Caco-2 (cell line): Measurements from ENCODE around the gene GRIK3. TPM values are rescaled to one million over a fixed set of nuclear protein-coding genes. Genes with fewer than 3 reads are reported as not detected.

Experiments
- BruUV-seq: library from RNA; stranded (reverse); fragments of 400-500 nt; replicated peaks from 2 replicates; lab custom pipeline; 2021; lab: Mats Ljungman, UMichigan
- CTCF ChIA-PET: fragments of 300-600 bp; sonication (Branson Sonifier 250); formaldehyde crosslinking; loops from one replicate; lab custom pipeline; 2022; ENCODE audit warnings: antibody characterized with exemption; lab: Charles Lee
- POLR2A ChIA-PET: fragments of 300-600 bp; sonication (Branson Sonifier 250); formaldehyde crosslinking; loops from one replicate; lab custom pipeline; 2022; ENCODE audit warnings: antibody characterized with exemption; lab: Charles Lee
- DNase-seq, 2 experiments: peaks; one replicate each; pipeline versions ENCODE4 v3.0.0 to v3.0.0-alpha.2; 2020 to 2022
- H3K27me3 ChIP-seq: replicated peaks from 2 replicates; pipeline ENCODE4 v1.6.0; 2011; ENCODE audit warnings: low read length; ENCODE audit not compliant: control insufficient read depth, insufficient read depth
- H3K36me3 ChIP-seq: 2 replicates; pipeline ENCODE4 v1.5.1; 2011; ENCODE audit warnings: low read length; ENCODE audit not compliant: control insufficient read depth, insufficient read depth
- H3K4me1 ChIP-seq: fragments of 250-450 bp; sonication (Bioruptor Pico); 2 replicates; pipeline ENCODE4 v1.5.1; 2020; ENCODE audit warnings: mild to moderate bottlenecking
- H3K4me3 ChIP-seq: 2 replicates; pipeline ENCODE4 v1.5.1; 2011; ENCODE audit warnings: low read depth, mild to moderate bottlenecking, control low read depth, low read length
- H3K9me3 ChIP-seq: fragments of 250-450 bp; sonication (Bioruptor Pico); 2 replicates; pipeline ENCODE4 v1.5.1; 2020; ENCODE audit warnings: mild to moderate bottlenecking, moderate library complexity
- H3K27ac Mint-ChIP-seq: one replicate; pipeline ENCODE4 v1.8.0; 2022; ENCODE audit warnings: mixed read lengths; ENCODE audit not compliant: unreplicated experiment
- H3K27me3 Mint-ChIP-seq: one replicate; pipeline ENCODE4 v1.8.0; 2022; ENCODE audit warnings: mixed read lengths; ENCODE audit not compliant: insufficient read depth, unreplicated experiment
- H3K36me3 Mint-ChIP-seq: one replicate; pipeline ENCODE4 v1.8.0; 2022; ENCODE audit warnings: mild to moderate bottlenecking, mixed read lengths; ENCODE audit not compliant: insufficient read depth, unreplicated experiment
- H3K4me1 Mint-ChIP-seq: one replicate; pipeline ENCODE4 v1.8.0; 2022; ENCODE audit warnings: low read depth, mixed read lengths; ENCODE audit not compliant: unreplicated experiment
- H3K4me3 Mint-ChIP-seq: one replicate; pipeline ENCODE4 v1.8.0; 2022; ENCODE audit warnings: mild to moderate bottlenecking, moderate library complexity, mixed read lengths; ENCODE audit not compliant: unreplicated experiment
- H3K9me3 Mint-ChIP-seq: one replicate; pipeline ENCODE4 v1.8.0; 2022; ENCODE audit warnings: mixed read lengths; ENCODE audit not compliant: unreplicated experiment
- CTCF ChIP-seq, 2 experiments: fragments of 200-600 bp in 1 of 2; IDR thresholded peaks; 1 replicate in 1 of 2; 2 replicates in 1 of 2; pipeline versions ENCODE4 v1.5.1 to v1.8.0; 2011 to 2022; ENCODE audit warnings: antibody characterized with exemption in 1 of 2, control low read depth in 1 of 2, inconsistent platforms in 1 of 2, low read depth in 1 of 2, low read length in 1 of 2, mild to moderate bottlenecking in 1 of 2, moderate library complexity in 1 of 2; ENCODE audit not compliant: insufficient read depth in 1 of 2, severe bottlenecking in 1 of 2, unreplicated experiment in 1 of 2
- intact Hi-C: fragments of 100-400 bp; cut with micrococcal nuclease; formaldehyde crosslinking; loops from one replicate; pipeline ENCODE4 v1.10.0; 2022; ENCODE audit not compliant: unreplicated experiment
- total RNA-seq: library from RNA; stranded (reverse); gene quantifications from 2 replicates; pipeline ENCODE4 v1.2.3, GENCODE V29; 2022

The GRIK3 gene
- total RNA-seq, 1 experiment from 2014 or later, result not detected

GRCh38 chr1:37078866-37079265 is 44.6 kb upstream of the GRIK3 start:
- H3K4me3 Mint-ChIP-seq, result no peak overlapping the region
- no peaks in the 10 kb centered on the region for H3K36me3 ChIP-seq
- H3K36me3 Mint-ChIP-seq, result no peaks in the 10 kb centered on the region
- no peaks in the 10 kb centered on the region for H3K9me3 ChIP-seq
- intact Hi-C loops, result no loop called here
- no peak for TF ChIP-seq CTCF (IDR thresholded peaks at IDR 0.05; ENCODE audit: insufficient read depth in 1 of 2, low read depth in 1 of 2, low read length in 1 of 2, severe bottlenecking in 1 of 2, unreplicated experiment in 1 of 2)
- no peak for DNase-seq
- no peaks in the 10 kb centered on the region for H3K27me3 ChIP-seq
- no peaks in the 10 kb centered on the region for H3K4me1 ChIP-seq
- POLR2A ChIA-PET, result no interaction called here
- no peak overlapping the region for H3K27ac Mint-ChIP-seq
- no peaks in the 10 kb centered on the region for H3K9me3 Mint-ChIP-seq
- H3K4me3 ChIP-seq, result no peak overlapping the region
- no peaks in the 10 kb centered on the region for H3K4me1 Mint-ChIP-seq
- CTCF ChIA-PET, result no interaction called here
- no TSS peak for BruUV-seq
- peaks cover 2% of the 10 kb centered on the region for H3K27me3 Mint-ChIP-seq

DNA sequence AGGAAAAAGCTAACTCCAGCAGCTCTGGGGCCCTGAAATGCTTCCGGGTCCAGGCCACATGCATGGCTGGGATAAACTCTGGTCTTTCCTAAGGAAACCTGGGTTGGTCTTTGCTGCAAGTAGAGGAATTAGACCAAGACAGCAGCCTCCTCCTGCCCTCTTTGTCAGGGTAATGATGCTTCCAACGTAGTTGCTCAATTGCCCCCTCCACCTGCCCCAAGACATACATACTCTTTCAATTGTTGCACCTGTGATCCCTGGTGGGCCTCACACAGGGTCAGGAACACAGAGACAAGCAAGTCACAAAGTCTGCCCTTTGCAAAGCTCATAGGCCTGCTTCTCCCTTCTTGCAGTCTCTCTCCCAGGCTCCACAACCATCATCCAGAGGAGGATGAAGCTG is 41.9 kb upstream of the GRIK3 start:
- DNase-seq, result no peak
- no peaks in the 10 kb centered on the region for H3K27me3 ChIP-seq
- no peak overlapping the region for H3K4me3 ChIP-seq
- CTCF ChIA-PET, result no interaction called here
- Mint-ChIP-seq H3K4me3 (no peak overlapping the region), H3K27ac (no peak overlapping the region), H3K9me3 (no peaks in the 10 kb centered on the region), H3K4me1 (no peaks in the 10 kb centered on the region), H3K36me3 (no peaks in the 10 kb centered on the region), H3K27me3 (peaks cover 4% of the 10 kb centered on the region)
- no TSS peak for BruUV-seq
- no peak for TF ChIP-seq CTCF (IDR thresholded peaks at IDR 0.05; ENCODE audit: insufficient read depth in 1 of 2, low read depth in 1 of 2, low read length in 1 of 2, severe bottlenecking in 1 of 2, unreplicated experiment in 1 of 2)
- POLR2A ChIA-PET, result no interaction called here
- no peaks in the 10 kb centered on the region for H3K9me3 ChIP-seq
- intact Hi-C loops, result no loop called here
- no peaks in the 10 kb centered on the region for H3K4me1 ChIP-seq
- H3K36me3 ChIP-seq, result no peaks in the 10 kb centered on the region

GRCh38 chr1:37073854-37074379 is 39.6 kb upstream of the GRIK3 start:
- TF ChIP-seq CTCF (IDR thresholded peaks at IDR 0.05; ENCODE audit: insufficient read depth in 1 of 2, low read depth in 1 of 2, low read length in 1 of 2, severe bottlenecking in 1 of 2, unreplicated experiment in 1 of 2), result no peak
- intact Hi-C loops, result no loop called here
- Histone ChIP-seq H3K9me3 (no peaks in the 10 kb centered on the region), H3K27me3 (no peaks in the 10 kb centered on the region), H3K4me3 (no peak overlapping the region), H3K36me3 (no peaks in the 10 kb centered on the region), H3K4me1 (no peaks in the 10 kb centered on the region)
- POLR2A ChIA-PET, result no interaction called here
- Mint-ChIP-seq H3K27ac (no peak overlapping the region), H3K9me3 (no peaks in the 10 kb centered on the region), H3K27me3 (peaks cover 14% of the 10 kb centered on the region), H3K4me3 (no peak overlapping the region), H3K4me1 (no peaks in the 10 kb centered on the region), H3K36me3 (no peaks in the 10 kb centered on the region)
- BruUV-seq, result no TSS peak
- no peak for DNase-seq
- CTCF ChIA-PET, result no interaction called here
